ENCODE measurements around the gene COIL. TPM values are rescaled to one million over a fixed set of nuclear protein-coding genes. Genes with fewer than 3 reads are reported as not detected.

Gene COIL
- total RNA-seq, 1 experiment from 2014 or later = 31.2 TPM

DNA sequence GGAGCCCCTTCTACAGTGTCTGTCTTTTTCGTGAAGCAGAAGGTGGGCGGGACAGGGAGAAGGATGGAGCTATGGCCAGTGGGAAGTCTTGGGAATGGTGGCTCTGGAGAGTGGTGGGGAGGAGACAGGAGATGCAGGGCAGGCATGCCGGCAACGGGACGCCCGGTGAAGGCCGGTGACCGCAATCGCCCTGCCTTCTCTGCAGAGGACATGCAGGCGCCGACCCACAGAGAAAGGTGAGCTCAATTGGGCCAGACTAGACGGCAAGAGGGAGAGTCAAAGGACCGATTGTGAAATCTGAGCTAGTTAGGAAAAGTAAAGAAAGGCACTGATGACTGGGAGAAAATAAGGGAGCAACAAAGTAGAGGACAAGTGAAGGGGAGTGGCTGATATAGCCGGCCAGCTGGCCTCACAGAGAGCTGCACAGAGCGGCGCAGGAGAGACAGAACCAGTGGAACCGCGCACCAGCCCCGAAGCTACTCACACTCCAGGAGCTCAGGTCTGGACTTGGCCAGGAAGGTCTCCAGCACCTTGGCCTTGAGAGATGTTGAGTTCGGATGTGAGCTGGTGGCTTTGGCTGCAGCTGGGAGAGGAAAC is 65.9 kb downstream of the COIL start:
- TF ChIP-seq POLR2A (IDR thresholded peaks at IDR 0.05; ENCODE audit: borderline replicate concordance, extremely low read depth, insufficient read depth, insufficient read length) (no peak), JUND (IDR thresholded peaks at IDR 0.05) (no peak), ELF1 (IDR thresholded peaks at IDR 0.05; ENCODE audit: borderline replicate concordance, low read depth) (no peak)
- TF ChIP-seq, protein P1, sequence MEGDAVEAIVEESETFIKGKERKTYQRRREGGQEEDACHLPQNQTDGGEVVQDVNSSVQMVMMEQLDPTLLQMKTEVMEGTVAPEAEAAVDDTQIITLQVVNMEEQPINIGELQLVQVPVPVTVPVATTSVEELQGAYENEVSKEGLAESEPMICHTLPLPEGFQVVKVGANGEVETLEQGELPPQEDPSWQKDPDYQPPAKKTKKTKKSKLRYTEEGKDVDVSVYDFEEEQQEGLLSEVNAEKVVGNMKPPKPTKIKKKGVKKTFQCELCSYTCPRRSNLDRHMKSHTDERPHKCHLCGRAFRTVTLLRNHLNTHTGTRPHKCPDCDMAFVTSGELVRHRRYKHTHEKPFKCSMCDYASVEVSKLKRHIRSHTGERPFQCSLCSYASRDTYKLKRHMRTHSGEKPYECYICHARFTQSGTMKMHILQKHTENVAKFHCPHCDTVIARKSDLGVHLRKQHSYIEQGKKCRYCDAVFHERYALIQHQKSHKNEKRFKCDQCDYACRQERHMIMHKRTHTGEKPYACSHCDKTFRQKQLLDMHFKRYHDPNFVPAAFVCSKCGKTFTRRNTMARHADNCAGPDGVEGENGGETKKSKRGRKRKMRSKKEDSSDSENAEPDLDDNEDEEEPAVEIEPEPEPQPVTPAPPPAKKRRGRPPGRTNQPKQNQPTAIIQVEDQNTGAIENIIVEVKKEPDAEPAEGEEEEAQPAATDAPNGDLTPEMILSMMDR (IDR thresholded peaks at IDR 0.05 in 2 of 3, conservative IDR thresholded peaks at IDR 0.05 in 1 of 3; ENCODE audit: borderline replicate concordance in 1 of 3, insufficient read depth in 1 of 3, low read depth in 2 of 3, low read length in 2 of 3) = no peak
- TF ChIP-seq, protein P2, sequence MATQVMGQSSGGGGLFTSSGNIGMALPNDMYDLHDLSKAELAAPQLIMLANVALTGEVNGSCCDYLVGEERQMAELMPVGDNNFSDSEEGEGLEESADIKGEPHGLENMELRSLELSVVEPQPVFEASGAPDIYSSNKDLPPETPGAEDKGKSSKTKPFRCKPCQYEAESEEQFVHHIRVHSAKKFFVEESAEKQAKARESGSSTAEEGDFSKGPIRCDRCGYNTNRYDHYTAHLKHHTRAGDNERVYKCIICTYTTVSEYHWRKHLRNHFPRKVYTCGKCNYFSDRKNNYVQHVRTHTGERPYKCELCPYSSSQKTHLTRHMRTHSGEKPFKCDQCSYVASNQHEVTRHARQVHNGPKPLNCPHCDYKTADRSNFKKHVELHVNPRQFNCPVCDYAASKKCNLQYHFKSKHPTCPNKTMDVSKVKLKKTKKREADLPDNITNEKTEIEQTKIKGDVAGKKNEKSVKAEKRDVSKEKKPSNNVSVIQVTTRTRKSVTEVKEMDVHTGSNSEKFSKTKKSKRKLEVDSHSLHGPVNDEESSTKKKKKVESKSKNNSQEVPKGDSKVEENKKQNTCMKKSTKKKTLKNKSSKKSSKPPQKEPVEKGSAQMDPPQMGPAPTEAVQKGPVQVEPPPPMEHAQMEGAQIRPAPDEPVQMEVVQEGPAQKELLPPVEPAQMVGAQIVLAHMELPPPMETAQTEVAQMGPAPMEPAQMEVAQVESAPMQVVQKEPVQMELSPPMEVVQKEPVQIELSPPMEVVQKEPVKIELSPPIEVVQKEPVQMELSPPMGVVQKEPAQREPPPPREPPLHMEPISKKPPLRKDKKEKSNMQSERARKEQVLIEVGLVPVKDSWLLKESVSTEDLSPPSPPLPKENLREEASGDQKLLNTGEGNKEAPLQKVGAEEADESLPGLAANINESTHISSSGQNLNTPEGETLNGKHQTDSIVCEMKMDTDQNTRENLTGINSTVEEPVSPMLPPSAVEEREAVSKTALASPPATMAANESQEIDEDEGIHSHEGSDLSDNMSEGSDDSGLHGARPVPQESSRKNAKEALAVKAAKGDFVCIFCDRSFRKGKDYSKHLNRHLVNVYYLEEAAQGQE (IDR thresholded peaks at IDR 0.05; ENCODE audit: low read depth) = no peak
- Histone ChIP-seq H3K9me3 (ENCODE audit: control insufficient read depth in 1 of 2, insufficient read depth in 1 of 2, low read depth in 1 of 2, low read length in 2 of 2) (no peaks in the 10 kb centered on the region), H3K9me2 (ENCODE audit: insufficient read depth) (no peaks in the 10 kb centered on the region), H2AFZ (ENCODE audit: low read depth, low read length, poor library complexity, severe bottlenecking) (no peak overlapping the region), H4K20me1 (ENCODE audit: insufficient read depth) (no peaks in the 10 kb centered on the region), H3K79me2 (ENCODE audit: insufficient read depth, low read length) (peaks cover 6% of the 10 kb centered on the region; the same call in 1 of the 2 replicates), H3K36me3 (ENCODE audit: control insufficient read depth in 1 of 2, insufficient read depth in 2 of 2, low read length in 2 of 2) (peaks cover 55 to 78% of the 10 kb centered on the region in 2 experiments), H3K27me3 (ENCODE audit: insufficient read depth, low read length) (no peaks in the 10 kb centered on the region), H3K4me1 (ENCODE audit: control insufficient read depth in 1 of 2, insufficient read depth in 2 of 2, low read length in 2 of 2) (peaks cover 0 to 19% of the 10 kb centered on the region in 2 experiments; a peak in 2 of 4 replicates), H3K4me3 (replicated peaks in 1 of 2; ENCODE audit: low read depth in 1 of 2, low read length in 2 of 2) (no peak overlapping the region), H3K27ac (ENCODE audit: low read depth, low read length) (no peak overlapping the region), H3K9ac (ENCODE audit: low read length) (no peak overlapping the region), H3K4me2 (ENCODE audit: low read length) (no peak overlapping the region)
- ChIA-PET CTCF (no interaction called here), RAD21 (ENCODE audit: low non-redundant PET in 1 of 2, low total read pairs in 2 of 2, uncharacterized antibody in 2 of 2, unreplicated experiment in 2 of 2) (no interaction called here), POLR2A (interaction anchor here (2.2 kb wide), 1 partner anchor 19 kb away, joined by 5 read pairs; the partner anchor contains the start of gene TRIM25)
- no TSS peak for BruUV-seq (replicated peaks)
- intact Hi-C loops (cut with micrococcal nuclease) = no loop called here
- ATAC-seq (no peak), DNase-seq (ENCODE audit: low read depth, low spot score) (no peak)
